Transverse colon (tissue), 4 donors: Measurements from ENCODE around the gene TNFRSF12A. TPM values are rescaled to one million over a fixed set of nuclear protein-coding genes. Genes with fewer than 3 reads are reported as not detected.

Experiments
- DNase-seq: peaks from one replicate; pipeline ENCODE4 v3.0.0-alpha.2; 2019
- H3K27ac ChIP-seq, 4 donors: fragments of 200-600 bp; sonication (generic); 2 replicates each; pipeline ENCODE4 v1.5.1; 2016 to 2018; ENCODE audit warnings: inconsistent platforms in 4 of 4
- H3K27me3 ChIP-seq: fragments of 200-600 bp; sonication (generic); 2 replicates; pipeline ENCODE4 v1.5.1; 2017; ENCODE audit warnings: inconsistent platforms
- H3K36me3 ChIP-seq, 4 donors: fragments of 200-600 bp; sonication (generic); 2 replicates each; pipeline ENCODE4 v1.5.1; 2017 to 2019; ENCODE audit warnings: inconsistent platforms in 4 of 4
- H3K4me1 ChIP-seq, 4 donors: fragments of 200-600 bp; sonication (generic); 2 replicates each; pipeline ENCODE4 v1.5.1; 2017 to 2020; ENCODE audit warnings: inconsistent platforms in 4 of 4
- H3K4me3 ChIP-seq, 4 donors: fragments of 200-600 bp; sonication (generic); 1 replicate in 1 of 4; 2 replicates in 3 of 4; pipeline versions ENCODE4 v1.5.1 to v1.6.1; 2017 to 2019; ENCODE audit warnings: inconsistent platforms in 4 of 4
- H3K9me3 ChIP-seq, 2 donors: fragments of 200-600 bp; sonication (generic); 2 replicates each; pipeline ENCODE4 v1.5.1; 2017 to 2019; ENCODE audit warnings: inconsistent platforms in 2 of 2
- EP300 ChIP-seq: sonication (generic); formaldehyde crosslinking; IDR thresholded peaks from one replicate; pipeline ENCODE4 v1.6.1; 2017; ENCODE audit warnings: antibody characterized with exemption, low read depth
- POLR2A ChIP-seq: fragments of 450-650 bp; IDR thresholded peaks from one replicate; pipeline ENCODE4 v1.6.1; 2016; ENCODE audit warnings: antibody characterized with exemption, mild to moderate bottlenecking, moderate library complexity
- POLR2AphosphoS5 ChIP-seq, 3 donors: sonication (generic); formaldehyde crosslinking; IDR thresholded peaks; one replicate each; pipeline ENCODE4 v1.6.1; 2016; ENCODE audit warnings: antibody characterized with exemption in 3 of 3
- WGBS, 2 donors: methylation state at CpG; one replicate each; pipeline ENCODE4 v1.1.5; 2018; ENCODE audit warnings: low coverage in 1 of 2; 5-methylcytosine and 5-hydroxymethylcytosine counted together
- in situ Hi-C, 4 donors: fragments of 200-750 bp; cut with MboI; loops; one replicate each; pipeline versions ENCODE4 v1.15.0 to v1.15.1; 2017; ENCODE audit warnings: low sequenced_read_pairs in 3 of 4, low pct_ligation_motif_present in 1 of 4, low pct_unique_long_range_greater_than_20kb in 1 of 4
- intact Hi-C: fragments of 100-400 bp; cut with DNase I; formaldehyde crosslinking; loops from one replicate; pipeline ENCODE4 v1.15.1; 2023; ENCODE audit warnings: low total_unique reads
- total RNA-seq, 4 donors: library from RNA; depleted of rRNA; stranded (reverse); fragments of >200 nt; gene quantifications; one replicate each; pipeline ENCODE4 v1.1.0, GENCODE V29; 2016
- TF ChIP-seq, protein P1 (sequence below), 5 experiments: fragments of 200-600 bp in 3 of 5; fragments of 450-650 bp in 2 of 5; sonication (generic) in 3 of 5; IDR thresholded peaks; 1 replicate in 2 of 5; 2 replicates in 3 of 5; pipeline ENCODE4 v1.5.1; 2016 to 2017; ENCODE audit warnings: antibody characterized with exemption in 5 of 5, inconsistent platforms in 3 of 5, mild to moderate bottlenecking in 2 of 5, moderate library complexity in 1 of 5

TNFRSF12A gene
- total RNA-seq, 4 donors from 2014 or later, result 13.3 to 50.5 (median 19.9) TPM

DNA sequence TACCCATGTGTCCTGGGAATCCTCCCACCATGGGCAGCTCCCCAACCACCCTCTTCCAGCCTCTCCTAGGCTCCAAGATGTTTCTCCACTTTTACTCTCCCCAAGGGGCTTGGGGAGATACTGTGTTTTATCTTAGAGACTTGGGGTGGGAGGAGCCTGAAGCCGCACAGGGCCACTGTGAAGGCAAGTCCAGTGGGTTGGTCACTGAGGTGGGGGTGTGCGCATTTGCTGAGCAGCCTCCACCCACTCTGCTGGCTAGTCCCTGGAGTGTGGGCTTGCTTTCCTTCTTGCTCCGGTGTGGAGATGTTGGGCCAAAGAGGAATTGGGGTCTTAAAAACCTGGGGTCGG is 11.5 kb upstream of the TNFRSF12A start:
- no peak for TF ChIP-seq POLR2A
- no peak for TF ChIP-seq POLR2AphosphoS5 (IDR thresholded peaks at IDR 0.05)
- TF ChIP-seq, protein P1, sequence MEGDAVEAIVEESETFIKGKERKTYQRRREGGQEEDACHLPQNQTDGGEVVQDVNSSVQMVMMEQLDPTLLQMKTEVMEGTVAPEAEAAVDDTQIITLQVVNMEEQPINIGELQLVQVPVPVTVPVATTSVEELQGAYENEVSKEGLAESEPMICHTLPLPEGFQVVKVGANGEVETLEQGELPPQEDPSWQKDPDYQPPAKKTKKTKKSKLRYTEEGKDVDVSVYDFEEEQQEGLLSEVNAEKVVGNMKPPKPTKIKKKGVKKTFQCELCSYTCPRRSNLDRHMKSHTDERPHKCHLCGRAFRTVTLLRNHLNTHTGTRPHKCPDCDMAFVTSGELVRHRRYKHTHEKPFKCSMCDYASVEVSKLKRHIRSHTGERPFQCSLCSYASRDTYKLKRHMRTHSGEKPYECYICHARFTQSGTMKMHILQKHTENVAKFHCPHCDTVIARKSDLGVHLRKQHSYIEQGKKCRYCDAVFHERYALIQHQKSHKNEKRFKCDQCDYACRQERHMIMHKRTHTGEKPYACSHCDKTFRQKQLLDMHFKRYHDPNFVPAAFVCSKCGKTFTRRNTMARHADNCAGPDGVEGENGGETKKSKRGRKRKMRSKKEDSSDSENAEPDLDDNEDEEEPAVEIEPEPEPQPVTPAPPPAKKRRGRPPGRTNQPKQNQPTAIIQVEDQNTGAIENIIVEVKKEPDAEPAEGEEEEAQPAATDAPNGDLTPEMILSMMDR (IDR thresholded peaks at IDR 0.05), result no peak
- TF ChIP-seq EP300, result no peak
- in situ Hi-C loops, result no loop called here
- Histone ChIP-seq H3K27ac (peak overlapping the region in 2 of 4 donors; percentile 85 to 91), H3K9me3 (no peaks in the 10 kb centered on the region), H3K36me3 (no peaks in the 10 kb centered on the region), H3K4me1 (peaks cover 14 to 54% (median 30%) of the 10 kb centered on the region in 4 donors), H3K4me3 (no peak overlapping the region), H3K27me3 (peaks cover 68% of the 10 kb centered on the region)
- no peak for DNase-seq
- WGBS, 2 donors, result 78% methylated on average over 4 of the region's 4 CpGs; no CpG with 5 or more reads in 1 of the 2 donors
- intact Hi-C loops, result no loop called here

DNA sequence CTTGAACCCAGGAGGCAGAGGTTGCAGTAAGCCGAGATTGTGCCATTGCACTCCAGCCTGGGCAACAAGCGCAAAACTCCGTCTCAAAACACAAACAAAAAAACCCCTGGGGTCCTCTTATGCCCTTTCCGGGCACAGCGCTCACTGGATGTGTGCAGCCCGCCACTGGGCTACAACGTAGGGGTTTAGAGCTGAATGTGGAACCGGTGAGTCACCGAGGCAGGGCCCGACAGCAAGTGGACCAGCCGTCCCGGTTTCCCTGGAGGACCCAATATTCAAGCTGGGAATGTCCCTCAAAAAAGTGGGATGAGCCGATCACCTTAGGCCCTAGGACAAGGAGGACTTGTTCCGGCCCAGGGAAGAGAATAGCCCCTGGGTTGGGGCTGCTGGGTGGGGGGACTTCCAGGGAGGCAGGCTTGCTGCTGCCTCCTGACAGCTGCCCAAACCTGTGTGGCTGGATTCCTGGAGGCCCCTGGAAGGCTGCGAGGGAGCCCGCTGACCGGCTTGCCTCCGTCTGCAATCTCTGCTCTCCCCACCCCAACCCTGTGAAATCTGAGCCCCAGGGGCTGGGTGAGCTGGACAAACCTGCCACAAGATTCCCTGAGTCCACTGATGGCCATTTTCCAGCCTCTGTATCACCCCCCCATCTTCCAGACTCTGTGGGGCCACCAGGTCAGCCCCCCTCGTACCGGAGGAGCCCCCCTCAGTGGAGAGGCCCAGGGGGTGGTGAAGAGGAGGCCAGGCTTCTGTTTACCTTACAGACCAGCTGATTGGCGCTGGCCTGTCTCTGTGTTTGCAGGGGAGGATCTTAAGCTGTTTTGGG is 10.4 kb upstream of the TNFRSF12A start:
- H3K4me1 ChIP-seq, result peaks cover 14 to 53% (median 30%) of the 10 kb centered on the region in 4 donors
- DNase-seq, result peak; percentile 49
- WGBS, 2 donors, result 55% methylated on average over 21 of the region's 21 CpGs; no CpG with 5 or more reads in 1 of the 2 donors
- no peak overlapping the region for H3K27ac ChIP-seq
- H3K27me3 ChIP-seq, result peaks cover 76% of the 10 kb centered on the region
- in situ Hi-C loops, result no loop called here
- no peaks in the 10 kb centered on the region for H3K36me3 ChIP-seq
- intact Hi-C loops, result no loop called here
- no peak for TF ChIP-seq EP300
- TF ChIP-seq POLR2AphosphoS5 (IDR thresholded peaks at IDR 0.05), result no peak
- TF ChIP-seq POLR2A, result no peak
- TF ChIP-seq, protein P1 (IDR thresholded peaks at IDR 0.05), result no peak
- H3K4me3 ChIP-seq, result no peak overlapping the region
- no peaks in the 10 kb centered on the region for H3K9me3 ChIP-seq

DNA sequence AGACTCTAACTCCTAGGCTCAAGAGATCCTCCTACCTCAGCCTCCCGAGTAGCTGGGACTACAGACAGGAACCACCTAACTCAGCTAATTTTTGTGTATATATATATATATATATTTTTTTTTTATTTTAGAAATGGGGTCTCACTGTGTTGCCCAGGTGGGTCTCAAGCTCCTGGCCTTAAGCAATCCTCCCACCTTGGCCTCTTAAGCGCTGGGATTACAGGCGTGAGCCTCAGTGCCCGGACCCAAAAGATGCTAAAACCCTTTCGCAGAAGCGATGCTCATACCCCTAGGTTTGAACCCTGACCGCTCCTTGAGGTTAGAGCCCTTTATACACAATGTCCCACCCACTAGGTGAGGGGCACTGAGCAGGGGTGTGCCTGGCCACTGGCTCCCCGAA is 9.7 kb upstream of the TNFRSF12A start:
- 89% methylated on average over 8 of the region's 8 CpGs; no CpG with 5 or more reads in 1 of the 2 donors for WGBS, 2 donors
- H3K27ac ChIP-seq, result no peak overlapping the region

DNA sequence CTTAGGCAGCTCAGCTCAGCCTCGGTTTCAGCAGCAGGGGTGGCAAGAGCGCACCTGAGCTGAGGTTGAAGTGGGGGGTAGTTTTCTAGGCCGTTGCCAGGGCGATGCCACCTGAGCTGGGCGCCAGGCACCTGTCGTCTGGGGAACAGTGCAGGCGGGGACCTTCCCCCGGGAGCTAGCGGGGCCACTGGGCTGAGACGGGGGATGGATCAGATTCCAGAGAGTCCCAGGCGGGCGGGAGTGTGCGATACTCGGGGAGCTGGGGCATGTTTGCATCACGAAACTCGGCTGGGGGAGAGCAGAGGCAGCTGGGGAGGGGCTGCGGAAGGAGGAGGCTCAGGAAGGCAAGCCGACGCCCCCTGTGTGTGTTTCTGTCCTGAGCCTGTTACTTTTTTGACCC is 7.9 kb upstream of the TNFRSF12A start:
- peaks cover 59% of the 10 kb centered on the region for H3K27me3 ChIP-seq
- DNase-seq, result no peak
- no peak for TF ChIP-seq EP300
- TF ChIP-seq POLR2AphosphoS5 (IDR thresholded peaks at IDR 0.05), result no peak
- TF ChIP-seq, protein P1 (IDR thresholded peaks at IDR 0.05), result no peak
- no peak for TF ChIP-seq POLR2A
- intact Hi-C loops, result no loop called here
- WGBS, 2 donors, result 18% methylated on average over 18 of the region's 19 CpGs; no CpG with 5 or more reads in 1 of the 2 donors
- no peak overlapping the region for H3K27ac ChIP-seq
- H3K4me3 ChIP-seq, result no peak overlapping the region
- H3K9me3 ChIP-seq, result no peaks in the 10 kb centered on the region
- H3K4me1 ChIP-seq, result peaks cover 8 to 33% (median 14%) of the 10 kb centered on the region in 4 donors
- no peaks in the 10 kb centered on the region for H3K36me3 ChIP-seq
- in situ Hi-C loops, result no loop called here

More for the DNA sequence above, 9.7 kb upstream of the TNFRSF12A start:
- no peaks in the 10 kb centered on the region for H3K36me3 ChIP-seq
- no peak for DNase-seq
- in situ Hi-C loops, result no loop called here
- H3K27me3 ChIP-seq, result peaks cover 72% of the 10 kb centered on the region
- intact Hi-C loops, result no loop called here
- TF ChIP-seq, protein P1 (IDR thresholded peaks at IDR 0.05), result no peak
- no peak for TF ChIP-seq EP300
- TF ChIP-seq POLR2AphosphoS5 (IDR thresholded peaks at IDR 0.05), result no peak
- no peak for TF ChIP-seq POLR2A
- no peaks in the 10 kb centered on the region for H3K9me3 ChIP-seq
- H3K4me1 ChIP-seq, result peaks cover 14 to 50% (median 28%) of the 10 kb centered on the region in 4 donors
- no peak overlapping the region for H3K4me3 ChIP-seq
